NK-92 treated with Interleukin-12 subunit alpha and Interleukin-12 subunit beta, amount 100 ng/mL, for 24 hours (cell line): Measurements from ENCODE around the gene LPP.

Experiments used
- DNase-seq: peaks from one replicate; lab custom pipeline; 2025; lab: John Stamatoyannopoulos, UW

Gene LPP

DNA sequence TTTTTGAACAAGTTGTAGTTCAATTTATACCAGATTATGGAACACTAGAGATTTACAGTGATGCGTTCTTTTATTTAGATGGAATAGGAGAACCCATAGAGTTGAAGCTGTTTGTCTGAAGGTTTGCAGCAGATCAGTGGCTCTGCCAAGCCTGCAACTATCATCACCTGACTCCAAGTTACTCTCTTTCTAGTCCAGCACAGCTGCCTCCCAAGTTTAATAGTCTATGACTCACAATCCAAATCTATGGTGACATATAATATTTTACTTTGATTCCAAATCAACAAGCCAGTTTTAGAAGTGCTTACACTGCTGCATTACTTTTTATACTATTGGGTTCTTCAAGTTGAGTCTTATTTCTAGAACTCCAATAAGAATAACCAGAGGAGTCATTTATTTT, 400.4 kb downstream of the LPP start:
- no peak for DNase-seq

DNA sequence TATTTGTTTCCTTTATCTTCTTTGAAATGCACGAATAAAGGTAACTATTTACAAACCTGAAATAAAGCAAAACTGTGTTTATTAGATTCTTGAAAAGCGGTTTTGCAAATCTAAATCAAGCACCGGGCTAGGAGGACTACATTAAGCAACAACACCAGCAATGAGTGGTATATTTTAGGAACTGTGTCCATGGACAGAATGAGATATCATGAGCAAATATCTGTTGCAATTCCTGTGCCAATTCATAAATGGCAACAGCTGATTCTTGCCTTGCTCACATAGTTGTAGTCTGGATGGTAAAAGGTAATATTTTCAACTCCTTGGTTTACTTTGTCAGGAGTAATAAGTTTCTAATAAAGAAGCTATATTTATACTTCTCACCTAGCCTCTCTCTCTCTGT, 403.3 kb downstream of the LPP start:
- no peak for DNase-seq

DNA sequence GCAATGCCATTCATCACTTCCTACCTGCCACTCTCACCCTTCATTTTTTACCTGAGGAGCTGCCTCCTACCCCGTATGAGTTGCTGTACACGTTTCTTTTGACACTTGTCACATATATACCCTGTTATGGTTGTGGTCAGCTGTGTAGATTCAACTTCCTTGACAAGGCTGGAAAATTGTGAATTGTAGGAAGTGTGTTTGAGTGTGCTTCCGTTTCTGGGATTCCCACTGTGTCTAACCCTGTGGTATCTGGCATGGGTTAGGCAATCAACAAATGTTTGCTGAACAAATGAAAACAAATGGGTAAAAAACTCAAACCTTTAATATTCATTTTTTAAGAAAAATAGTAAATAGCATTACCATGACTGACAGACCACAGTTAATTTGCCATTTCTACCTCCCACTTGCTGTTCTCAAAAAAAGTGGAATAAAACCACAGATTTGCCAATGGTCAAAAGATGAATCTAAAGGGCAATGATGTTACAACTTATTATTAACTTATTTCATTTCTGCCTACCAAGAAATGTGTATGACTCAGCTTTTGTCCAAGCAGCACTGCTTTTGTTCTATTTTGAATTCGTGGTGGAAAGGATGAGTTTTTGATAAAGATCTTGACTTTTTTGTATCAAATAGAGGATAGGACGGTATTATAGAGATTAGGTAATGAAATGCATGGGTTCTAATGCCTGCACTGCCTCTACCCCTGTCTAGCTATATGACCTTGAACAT, 404.6 kb downstream of the LPP start:
- no peak for DNase-seq

DNA sequence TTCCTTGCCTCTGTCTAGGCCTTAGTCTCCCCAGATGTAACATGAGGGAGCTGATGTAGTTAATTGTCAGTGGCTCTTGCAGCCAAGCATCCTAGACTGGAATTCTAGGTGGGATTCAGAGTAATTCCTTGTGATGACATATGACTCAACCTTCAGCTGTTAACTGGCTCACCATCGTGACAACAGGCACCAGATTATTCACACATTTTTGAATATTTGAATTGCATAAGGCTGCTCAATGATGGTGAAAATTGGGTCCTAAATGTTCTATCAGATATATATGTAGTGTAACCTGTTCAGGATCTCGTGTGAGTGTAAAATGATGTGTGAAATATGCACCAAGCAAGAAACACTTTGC, 405.1 kb downstream of the LPP start:
- DNase-seq, result no peak

DNA sequence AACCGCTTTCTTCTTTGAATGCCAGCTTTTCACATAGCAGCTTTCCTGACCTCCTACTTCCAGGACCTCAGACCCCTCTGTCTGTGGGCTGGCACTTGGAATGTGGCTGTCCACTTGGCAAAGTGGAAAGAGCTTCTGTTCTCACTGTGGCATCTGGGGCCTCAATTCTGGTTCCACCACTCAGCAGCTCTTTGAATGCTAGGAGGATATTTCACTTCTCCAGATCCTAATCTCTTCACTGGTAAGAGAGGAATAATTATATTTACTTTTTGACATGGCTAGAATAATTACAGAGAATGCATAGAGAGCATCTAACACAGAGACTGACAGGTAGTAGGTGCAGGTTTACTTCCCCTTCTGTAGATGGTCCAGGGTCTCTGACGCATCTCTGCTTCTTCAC, 405.9 kb downstream of the LPP start:
- no peak for DNase-seq

DNA sequence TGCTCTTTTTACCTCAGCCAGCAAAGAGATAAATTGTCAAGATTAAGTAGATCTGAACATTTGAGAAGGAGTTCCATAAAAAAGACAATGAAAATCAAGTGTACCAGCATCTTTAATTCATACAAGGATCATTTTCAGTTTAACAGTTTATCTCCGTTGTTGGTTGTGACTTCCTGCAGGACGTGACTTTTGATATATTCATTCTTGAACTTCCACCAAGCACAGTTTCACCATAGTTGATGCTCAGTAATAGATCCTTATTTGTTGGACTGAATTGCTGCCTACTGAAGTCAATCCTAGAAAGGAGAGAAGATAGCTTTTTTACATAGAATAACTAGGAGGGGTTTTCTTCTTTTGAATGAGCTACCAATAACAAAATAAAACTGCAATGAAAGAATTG, 408.2 kb downstream of the LPP start:
- DNase-seq, result no peak

DNA sequence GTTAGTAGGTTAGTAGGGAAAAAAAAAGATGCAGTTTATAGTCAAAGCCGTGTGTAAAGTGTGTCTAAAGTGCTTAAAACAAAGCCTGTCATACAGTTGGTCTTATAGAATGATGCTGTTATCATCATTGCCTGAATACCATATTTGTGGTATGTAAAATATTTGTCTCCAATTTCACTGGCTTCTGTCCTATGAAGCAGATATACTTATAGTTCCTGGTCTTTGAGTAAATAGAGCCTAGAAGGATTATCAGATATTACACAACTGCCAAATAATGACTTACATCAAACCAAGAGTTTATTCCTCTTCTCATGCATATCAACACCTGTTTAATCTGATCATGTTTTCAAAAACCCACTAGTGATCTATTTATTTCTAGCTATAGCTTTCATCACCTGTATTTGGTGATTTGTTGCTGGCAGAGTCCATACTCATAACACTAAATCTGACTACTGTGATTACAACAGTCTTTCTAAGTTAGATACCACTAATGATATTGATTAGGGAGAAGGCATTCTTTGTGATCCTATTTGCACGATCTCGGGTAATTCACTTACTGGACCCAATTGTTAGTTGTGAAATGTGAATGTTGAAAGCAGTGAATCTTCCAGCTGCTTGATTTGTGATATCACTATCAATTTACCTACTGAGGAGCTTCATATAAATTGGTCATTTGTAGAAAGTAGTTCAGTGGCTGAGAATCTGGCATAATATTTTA, 413.7 kb downstream of the LPP start:
- DNase-seq, result no peak

DNA sequence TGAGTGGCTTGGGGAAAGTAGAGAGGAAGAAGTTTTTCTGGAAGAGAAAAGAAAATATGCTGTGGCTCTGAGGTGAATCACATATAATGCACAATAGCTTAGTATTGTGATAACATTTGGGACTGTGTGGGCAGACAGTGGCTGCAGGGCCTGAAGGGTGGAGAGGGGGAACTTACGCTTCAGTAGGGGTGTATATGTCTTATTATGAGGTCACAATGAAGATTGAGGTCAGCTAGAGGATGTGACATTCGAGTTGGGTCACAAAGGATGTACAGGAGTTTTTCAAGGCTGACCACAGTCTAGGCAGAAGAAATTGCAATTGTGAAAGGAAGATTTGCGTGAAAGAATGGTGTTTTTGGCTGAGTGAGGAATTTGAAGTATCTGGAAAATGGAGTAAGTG, 414.8 kb downstream of the LPP start:
- DNase-seq, result no peak

DNA sequence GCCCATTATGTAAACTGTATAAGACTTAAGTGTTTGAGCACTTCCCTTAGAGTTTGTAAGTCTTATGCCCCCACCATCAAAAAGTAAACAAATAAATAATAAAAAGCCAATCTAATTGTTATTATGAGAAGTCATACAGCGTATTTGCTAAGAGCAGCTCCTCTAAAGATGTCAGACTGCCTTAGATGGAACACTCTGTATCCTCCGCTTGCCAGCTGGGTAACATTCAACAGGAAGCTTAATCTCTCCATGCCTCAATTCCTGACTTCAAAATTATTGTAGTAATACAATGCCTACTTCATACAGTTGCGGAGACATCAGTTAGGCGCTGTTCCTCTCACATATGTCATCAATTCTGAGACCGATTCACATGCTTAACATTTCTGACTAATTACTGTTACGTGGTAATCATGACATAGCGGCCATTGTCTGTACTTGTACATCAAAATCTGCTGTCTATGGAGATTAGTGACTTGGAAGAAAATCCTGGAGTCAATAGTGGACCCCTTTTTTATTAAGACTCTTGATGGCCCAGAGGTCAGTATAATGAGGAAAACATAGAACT, 417.7 kb downstream of the LPP start:
- DNase-seq, result no peak

DNA sequence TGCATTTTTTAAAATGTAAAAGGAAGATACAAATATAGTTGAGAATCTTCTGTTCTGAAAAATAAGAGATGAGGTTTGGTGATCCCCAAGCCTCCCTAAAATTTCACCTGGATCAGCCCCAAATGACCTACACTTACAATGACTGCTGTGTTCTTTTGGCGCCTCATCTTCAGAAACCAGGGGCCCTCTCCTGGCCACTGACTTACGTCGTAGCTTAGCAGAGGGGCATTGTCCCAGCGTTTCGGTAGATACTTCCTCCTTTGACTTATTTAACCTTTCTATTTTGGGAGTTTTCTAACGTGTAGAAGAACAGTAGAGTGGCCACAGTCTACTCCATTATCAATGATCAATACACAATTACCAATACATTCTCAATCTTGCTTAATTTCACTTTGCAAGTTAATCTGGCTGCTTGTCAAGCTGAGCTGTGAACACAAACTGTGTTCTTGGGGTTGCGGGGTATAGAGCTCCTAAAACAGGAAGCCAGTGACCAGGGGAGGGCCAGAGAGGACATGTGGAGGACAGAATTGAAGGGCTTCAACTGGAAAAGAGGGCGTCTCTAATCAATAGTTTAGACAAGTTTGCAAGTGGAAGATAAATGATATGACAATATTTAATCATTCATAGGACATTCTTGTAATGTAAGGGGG, 419.5 kb downstream of the LPP start:
- DNase-seq, result no peak

DNA sequence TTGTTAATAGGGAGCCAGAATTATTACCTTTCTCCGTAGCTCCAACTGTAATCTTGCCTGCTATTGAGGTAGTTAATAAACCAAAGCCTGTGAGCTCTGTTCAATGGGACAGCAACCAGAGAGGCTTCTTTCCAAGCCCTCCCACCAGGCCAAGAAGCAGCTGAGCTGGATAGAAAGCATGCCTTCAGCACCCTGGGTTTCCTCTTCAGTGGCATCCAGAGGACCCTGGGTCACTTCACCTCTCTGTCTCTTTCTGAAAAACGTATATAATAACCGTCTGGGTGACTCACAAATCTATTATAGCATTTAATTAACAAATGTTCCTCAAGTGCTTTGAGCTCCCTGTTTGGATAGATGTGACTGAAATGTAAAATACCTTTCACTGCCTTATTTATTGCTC, 420.0 kb downstream of the LPP start:
- no peak for DNase-seq

DNA sequence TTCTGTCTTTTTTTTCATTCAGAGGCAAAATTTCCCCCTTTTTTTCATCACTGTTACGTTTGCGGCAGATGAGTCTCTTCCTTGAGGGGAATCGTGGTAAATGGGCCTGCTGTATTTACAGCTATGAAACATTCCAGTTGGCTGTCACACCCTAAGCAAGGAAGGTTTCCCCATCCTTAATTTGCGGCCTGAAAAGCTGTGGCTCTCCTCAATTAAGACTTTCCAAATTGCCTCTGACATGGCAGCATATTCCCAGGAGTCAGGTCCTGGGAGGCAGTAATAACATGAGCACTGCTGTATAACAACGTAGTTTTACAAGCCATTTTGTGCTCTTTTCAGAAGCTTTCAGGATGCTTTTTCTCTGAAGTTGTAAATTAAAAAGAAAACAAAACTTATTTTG, 420.9 kb downstream of the LPP start:
- DNase-seq, result no peak

DNA sequence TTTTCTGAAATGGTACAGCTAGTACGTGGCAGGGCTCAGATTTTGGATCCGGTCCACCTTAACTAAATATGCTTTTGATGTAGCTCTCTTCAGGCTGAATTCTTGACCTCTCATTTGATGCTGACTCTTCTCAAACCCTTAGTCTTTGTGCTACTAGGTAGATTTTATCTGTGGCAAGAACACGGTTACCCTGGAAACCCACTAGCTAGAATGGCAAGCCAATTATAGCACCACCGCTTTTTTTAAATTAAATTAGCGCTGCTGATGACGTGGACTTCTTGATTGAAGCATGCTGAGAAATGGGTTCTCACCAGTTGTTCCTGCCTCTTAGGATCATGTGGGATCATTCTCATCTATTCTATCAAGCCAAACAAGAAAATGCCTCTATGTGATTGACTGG, 421.5 kb downstream of the LPP start:
- DNase-seq, result no peak

DNA sequence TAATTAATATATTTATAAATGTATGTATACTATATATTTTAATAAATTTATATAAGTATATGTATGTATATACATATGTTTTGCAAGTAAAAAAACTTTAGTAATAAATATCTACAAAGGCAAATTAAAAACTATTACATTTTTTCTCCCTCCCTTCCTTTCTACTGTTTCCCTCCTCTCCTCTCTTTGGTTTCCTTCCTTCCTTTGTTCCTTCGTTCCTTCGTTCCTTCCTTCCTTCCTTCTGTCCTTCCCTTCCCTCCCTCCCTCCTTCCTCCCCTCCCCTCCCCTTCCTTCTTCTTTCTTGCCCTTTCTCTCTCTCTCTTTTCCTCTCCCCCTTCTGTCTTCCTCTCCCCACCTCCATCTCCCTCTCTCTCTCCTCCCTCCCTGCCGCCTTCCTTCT, 423.6 kb downstream of the LPP start:
- no peak for DNase-seq

DNA sequence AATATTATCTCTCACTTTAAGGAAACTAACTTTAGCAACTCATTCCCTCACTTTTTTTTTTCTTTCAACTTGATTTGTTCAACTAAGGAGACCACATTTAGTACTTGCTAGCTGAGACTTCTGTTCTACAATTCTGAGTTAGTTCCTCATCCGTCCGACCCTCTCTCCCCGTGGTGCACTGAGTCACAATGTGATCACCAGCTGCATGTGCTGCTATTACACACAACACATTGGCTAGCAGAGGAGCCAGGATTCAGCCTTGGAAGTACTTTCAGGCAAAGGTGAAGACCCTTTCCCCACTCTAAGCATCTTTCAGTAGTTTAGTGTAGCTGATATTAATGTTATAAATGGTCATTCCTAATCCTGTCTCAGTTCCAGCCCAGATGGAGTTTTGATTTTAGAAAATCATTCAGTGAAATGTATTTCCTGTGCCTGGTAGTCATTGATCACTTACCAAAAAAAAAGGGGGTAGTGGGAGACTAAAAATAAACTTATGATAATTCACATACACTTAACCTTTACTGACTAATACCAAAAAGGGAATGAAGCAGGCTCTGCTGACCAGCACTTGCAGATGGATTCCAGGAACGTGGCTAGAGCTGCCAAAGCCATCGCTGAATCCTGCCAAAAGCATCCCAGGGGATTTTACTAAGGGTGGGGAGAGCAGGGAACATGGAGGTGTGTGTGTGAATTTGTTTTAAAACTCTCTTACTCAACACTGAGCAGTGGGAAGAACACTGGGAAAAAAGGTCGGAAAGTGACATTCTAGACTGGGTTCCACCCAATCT, 424.8 kb downstream of the LPP start:
- DNase-seq, result no peak

DNA sequence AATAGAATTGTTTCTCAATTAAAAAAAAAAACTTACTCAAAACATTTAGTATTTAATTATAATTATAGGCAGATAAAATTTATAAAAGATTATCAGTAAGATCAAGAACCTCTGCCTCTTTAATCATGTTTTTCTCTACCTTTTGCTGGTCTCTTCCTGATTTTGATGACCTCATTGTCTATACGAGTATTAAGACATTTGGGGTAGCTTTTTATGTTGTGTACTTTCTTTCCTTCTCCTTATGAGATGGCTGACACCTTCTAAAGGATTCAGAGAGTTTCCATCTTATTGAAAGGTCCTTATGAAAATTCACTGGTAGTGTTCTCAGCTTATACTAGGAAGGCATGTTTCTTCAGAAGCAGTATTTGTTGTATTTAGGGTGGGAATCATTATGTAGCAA, 426.3 kb downstream of the LPP start:
- no peak for DNase-seq

DNA sequence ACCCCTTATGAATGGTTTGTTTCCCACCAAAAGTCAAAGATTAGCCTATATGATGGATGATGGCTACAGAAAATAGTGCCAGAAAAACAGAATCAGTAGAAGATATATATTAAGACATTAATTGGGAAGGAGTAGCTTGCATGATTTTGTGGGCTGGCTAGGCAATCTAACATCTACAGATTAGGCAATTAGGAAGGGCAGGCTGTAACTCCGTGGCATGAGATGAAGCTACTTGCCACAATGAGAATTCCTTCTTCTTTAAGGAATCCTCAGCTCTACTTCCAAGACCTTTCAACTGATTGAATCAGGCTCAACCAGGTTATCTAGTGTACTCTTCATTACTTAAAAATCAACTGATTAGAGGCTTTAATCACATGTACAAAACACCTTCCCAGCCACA, 426.7 kb downstream of the LPP start:
- DNase-seq, result no peak

DNA sequence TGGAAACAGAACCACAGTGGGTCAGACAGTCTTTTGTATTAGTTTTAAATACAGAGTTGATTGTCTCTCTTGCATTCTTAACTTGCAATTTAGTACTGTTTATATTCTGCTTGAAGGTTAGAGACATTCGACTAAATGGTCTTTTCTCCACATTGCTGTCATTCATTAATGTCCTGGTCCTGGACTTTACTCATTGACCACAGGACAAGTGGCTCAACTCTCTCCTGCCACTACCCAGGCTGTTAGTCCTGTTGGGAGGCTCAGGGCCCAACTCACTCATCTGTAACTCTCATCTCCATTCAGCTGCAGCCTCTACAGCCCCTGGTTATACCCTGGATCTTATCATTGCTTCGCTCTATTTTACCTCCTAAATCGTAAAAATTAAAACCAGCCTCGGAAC, 427.4 kb downstream of the LPP start:
- DNase-seq, result no peak

DNA sequence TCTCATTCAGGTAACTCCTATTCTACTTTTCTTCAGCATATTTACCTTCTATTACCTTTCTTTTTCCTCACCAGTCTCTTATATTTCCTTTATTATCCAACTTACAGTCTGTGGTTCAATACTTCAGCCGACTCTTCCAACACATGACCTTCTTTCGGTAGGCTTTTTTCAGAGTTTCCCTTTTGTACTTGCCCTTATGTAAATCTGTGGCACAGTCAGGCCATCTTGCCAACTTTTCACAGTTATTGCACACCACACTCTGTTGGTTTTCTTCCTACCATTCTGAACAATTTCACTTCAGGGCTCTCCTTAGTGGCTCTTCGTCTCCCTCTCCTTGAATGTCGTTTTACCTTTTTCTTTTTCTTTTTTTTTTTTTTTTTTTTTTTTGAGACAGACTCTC, 427.8 kb downstream of the LPP start:
- DNase-seq, result no peak

DNA sequence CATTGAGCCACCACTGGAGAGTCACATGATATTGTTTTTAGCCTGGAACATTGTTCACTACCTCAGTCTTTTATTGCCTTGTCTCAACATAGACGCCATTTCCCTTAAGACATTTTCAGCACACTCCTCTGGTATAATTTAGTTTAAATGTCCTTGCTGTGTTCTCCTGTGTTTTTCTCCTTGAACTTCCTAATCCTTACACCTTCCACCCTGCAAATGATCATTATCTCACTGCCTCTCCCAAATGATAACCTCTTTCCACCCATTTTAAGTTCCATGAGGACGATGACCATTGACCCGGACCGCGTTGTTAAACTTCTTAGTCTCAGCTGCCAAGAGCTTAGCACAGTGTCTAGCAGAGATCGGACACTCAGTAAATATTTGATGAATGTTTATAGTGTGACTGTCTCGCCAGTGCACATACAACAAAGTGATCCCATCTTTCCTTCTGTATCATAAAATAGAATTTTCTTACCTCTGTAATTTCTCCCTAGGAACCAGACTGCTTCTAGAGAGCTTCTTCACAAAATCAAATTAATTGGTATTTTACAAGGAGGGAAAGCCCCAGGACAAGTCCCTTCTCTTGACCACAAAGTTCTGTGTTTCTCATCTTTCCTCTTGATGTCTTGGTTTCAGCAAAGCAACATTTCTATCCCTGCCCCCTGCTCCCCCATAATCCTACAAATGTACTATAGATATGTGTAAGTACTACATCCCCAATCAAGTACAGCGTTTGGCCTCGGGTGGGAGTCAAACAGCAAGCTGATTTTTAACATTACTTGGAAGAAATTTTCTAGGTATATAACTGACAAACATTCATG, 429.6 kb downstream of the LPP start:
- DNase-seq, result no peak

DNA sequence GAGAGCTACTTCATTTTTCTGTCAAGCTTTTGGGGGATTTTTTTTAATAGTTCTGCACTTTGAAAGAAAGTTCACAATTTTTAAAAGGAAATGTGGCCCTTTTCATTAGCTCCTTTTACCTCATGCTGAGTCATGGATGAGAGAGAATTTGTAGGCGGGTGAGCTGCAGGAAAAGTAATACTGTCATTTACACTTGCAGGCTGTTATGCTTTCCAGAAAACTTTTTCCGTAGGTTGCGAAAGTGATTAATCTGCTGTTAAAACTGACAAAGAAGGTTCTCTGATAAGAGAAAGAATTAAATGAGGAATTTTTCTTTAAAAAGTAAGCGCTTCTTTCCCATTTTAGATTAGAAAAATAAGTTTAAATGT, 430.2 kb downstream of the LPP start:
- DNase-seq, result no peak
